ENCODE results near the gene CEP170B. TPM values are rescaled to one million over a fixed set of nuclear protein-coding genes. Genes with fewer than 3 reads are reported as not detected.
"Not testable (repeated sequence)": the region's sequence is repeated elsewhere in the genome, so short reads cannot be mapped to it uniquely, and the experiment has no call there.

CEP170B gene
- total RNA-seq, 1 donor from 2014 or later, result 1.6 TPM

DNA sequence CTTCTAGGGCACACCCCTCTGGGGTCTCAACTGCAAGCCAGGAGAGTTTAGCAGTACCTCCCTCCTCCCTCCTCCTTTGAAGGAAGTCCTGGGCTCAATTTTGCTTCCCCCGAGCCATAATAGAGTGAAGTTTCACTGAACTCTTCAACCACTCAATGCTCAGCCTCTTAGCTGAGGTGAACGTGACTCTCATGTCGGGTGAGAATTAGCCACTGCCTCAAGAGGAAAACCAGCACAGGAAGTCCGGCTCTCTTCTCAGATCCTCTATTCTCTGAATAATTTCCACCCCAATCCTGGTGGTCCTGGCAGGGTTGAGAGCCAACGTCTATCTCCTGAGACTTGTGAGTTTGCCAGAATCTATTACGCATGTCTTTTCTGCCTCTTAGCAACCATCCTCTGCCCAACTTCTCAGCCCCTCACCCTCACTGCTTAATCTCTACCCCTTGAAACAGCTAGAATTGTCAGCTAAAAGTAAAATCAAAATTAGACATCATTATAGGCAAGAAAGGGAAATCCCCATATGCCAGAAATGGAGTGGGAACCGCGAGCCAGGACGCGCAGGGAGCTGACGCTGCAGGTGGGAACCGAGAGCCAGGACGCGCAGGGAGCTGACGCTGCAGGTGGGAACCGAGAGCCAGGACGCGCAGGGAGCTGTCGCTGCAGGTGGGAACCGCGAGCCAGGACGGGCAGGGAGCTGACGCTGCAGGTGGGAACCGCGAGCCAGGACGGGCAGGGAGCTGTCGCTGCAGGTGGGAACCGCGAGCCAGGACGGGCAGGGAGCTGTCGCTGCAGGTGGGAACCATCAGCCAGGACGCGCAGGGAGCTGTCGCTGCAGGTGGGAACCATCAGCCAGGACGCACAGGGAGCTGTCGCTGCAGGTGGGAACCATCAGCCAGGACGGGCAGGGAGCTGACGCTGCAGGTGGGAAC is 39.8 kb downstream of the CEP170B start:
- not testable (repeated sequence) for H3K36me3 ChIP-seq (ENCODE audit: control insufficient read depth in 3 of 3, insufficient read depth in 3 of 3, low read length in 3 of 3); H3K9ac ChIP-seq (ENCODE audit: low read depth in 1 of 3, low read length in 3 of 3); H3K9me3 ChIP-seq (ENCODE audit: control insufficient read depth in 3 of 3, low read length in 3 of 3); H3K4me3 ChIP-seq (ENCODE audit: low read length in 3 of 3); H3K27me3 ChIP-seq (ENCODE audit: control insufficient read depth in 3 of 3, insufficient read depth in 3 of 3, low read length in 3 of 3); H3K27ac ChIP-seq (ENCODE audit: low read depth, low read length); H3K4me1 ChIP-seq (ENCODE audit: control insufficient read depth in 3 of 3, insufficient read depth in 3 of 3, low read length in 3 of 3)

DNA sequence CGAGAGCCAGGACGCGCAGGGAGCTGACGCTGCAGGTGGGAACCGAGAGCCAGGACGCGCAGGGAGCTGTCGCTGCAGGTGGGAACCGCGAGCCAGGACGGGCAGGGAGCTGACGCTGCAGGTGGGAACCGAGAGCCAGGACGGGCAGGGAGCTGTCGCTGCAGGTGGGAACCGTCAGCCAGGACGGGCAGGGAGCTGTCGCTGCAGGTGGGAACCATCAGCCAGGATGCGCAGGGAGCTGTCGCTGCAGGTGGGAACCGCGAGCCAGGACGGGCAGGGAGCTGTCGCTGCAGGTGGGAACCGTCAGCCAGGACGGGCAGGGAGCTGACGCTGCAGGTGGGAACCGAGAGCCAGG is 40.5 kb downstream of the CEP170B start:
- H3K27ac ChIP-seq (ENCODE audit: low read depth, low read length); H3K27me3 ChIP-seq (ENCODE audit: control insufficient read depth in 3 of 3, insufficient read depth in 3 of 3, low read length in 3 of 3); H3K4me3 ChIP-seq (ENCODE audit: low read length in 3 of 3); H3K9me3 ChIP-seq (ENCODE audit: control insufficient read depth in 3 of 3, low read length in 3 of 3); H3K9ac ChIP-seq (ENCODE audit: low read depth in 1 of 3, low read length in 3 of 3); H3K4me1 ChIP-seq (ENCODE audit: control insufficient read depth in 3 of 3, insufficient read depth in 3 of 3, low read length in 3 of 3); H3K36me3 ChIP-seq (ENCODE audit: control insufficient read depth in 3 of 3, insufficient read depth in 3 of 3, low read length in 3 of 3): not testable (repeated sequence)

DNA sequence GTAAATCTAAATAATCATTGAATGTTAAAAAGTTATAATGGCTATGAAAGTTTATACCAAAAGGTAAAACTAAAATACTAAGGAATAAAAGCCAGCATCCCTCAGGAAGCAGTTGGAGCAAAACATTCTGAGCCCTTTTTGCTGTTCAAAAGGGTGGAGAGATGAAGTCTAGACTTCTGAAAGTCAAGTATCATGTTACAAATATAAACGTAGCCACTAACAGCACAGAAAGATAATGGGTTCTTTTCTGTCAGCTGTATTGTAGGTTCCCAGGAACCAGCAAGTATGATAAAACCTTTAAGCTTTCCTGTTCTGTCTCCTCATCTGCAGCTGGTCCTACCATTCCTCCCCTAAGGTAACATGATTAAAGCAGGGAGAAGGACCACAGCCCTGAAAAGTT is 43.2 kb downstream of the CEP170B start:
- Histone ChIP-seq H3K9me3 (ENCODE audit: control insufficient read depth in 3 of 3, low read length in 3 of 3) (no peaks in the 10 kb centered on the region), H3K9ac (ENCODE audit: low read depth in 1 of 3, low read length in 3 of 3) (no peak overlapping the region), H3K27ac (ENCODE audit: low read depth, low read length) (no peak overlapping the region), H3K4me1 (ENCODE audit: control insufficient read depth in 3 of 3, insufficient read depth in 3 of 3, low read length in 3 of 3) (no peaks in the 10 kb centered on the region), H3K27me3 (ENCODE audit: control insufficient read depth in 3 of 3, insufficient read depth in 3 of 3, low read length in 3 of 3) (peaks cover 6 to 7% (median 6%) of the 10 kb centered on the region in 3 donors), H3K4me3 (ENCODE audit: low read length in 3 of 3) (no peak overlapping the region), H3K36me3 (ENCODE audit: control insufficient read depth in 3 of 3, insufficient read depth in 3 of 3, low read length in 3 of 3) (no peaks in the 10 kb centered on the region)

DNA sequence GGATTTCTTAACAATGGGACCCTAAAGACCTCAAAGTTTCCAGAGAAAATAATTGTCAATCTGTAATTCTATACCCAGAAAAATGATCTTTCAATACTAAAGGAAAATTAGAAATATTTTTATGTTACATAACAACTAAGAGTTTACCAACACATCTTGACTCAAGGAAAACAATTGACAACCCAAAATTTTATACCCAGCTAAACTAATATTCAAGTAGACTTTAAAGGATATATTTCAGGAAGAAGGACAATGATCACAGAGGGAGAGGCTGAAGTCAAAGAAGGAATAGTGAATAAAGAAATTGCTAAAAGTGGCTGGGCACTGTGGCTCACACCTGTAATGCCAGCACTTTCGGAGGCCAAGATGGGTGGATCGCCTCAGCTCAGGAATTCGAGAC is 47.0 kb downstream of the CEP170B start:
- Histone ChIP-seq H3K9me3 (ENCODE audit: control insufficient read depth in 3 of 3, low read length in 3 of 3) (no peaks in the 10 kb centered on the region), H3K4me3 (ENCODE audit: low read length in 3 of 3) (no peak overlapping the region), H3K9ac (ENCODE audit: low read depth in 1 of 3, low read length in 3 of 3) (no peak overlapping the region), H3K27me3 (ENCODE audit: control insufficient read depth in 3 of 3, insufficient read depth in 3 of 3, low read length in 3 of 3) (peaks cover 0 to 2% (median 1%) of the 10 kb centered on the region in 3 donors), H3K27ac (ENCODE audit: low read depth, low read length) (no peak overlapping the region), H3K36me3 (ENCODE audit: control insufficient read depth in 3 of 3, insufficient read depth in 3 of 3, low read length in 3 of 3) (no peaks in the 10 kb centered on the region), H3K4me1 (ENCODE audit: control insufficient read depth in 3 of 3, insufficient read depth in 3 of 3, low read length in 3 of 3) (no peaks in the 10 kb centered on the region)

DNA sequence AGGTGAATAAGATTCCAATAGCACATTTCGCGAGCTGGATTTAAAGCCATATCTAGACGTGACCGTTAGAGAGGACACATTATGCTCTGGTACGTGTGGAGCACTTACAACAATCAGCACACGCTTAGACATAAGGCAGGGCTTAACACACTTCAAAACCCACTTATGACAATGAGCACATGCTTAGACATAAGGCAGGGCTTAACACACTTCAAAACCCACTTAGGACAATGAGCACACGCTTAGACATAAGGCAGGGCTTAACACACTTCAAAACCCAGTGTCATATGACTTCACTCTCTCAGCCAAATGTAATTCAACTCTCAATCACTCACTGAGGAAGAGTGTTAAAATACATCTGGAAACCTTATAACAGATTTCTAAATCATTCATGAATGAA is 48.4 kb downstream of the CEP170B start:
- Histone ChIP-seq H3K27ac (ENCODE audit: low read depth, low read length) (no peak overlapping the region), H3K4me1 (ENCODE audit: control insufficient read depth in 3 of 3, insufficient read depth in 3 of 3, low read length in 3 of 3) (no peaks in the 10 kb centered on the region), H3K36me3 (ENCODE audit: control insufficient read depth in 3 of 3, insufficient read depth in 3 of 3, low read length in 3 of 3) (no peaks in the 10 kb centered on the region), H3K4me3 (ENCODE audit: low read length in 3 of 3) (no peak overlapping the region), H3K9me3 (ENCODE audit: control insufficient read depth in 3 of 3, low read length in 3 of 3) (no peaks in the 10 kb centered on the region), H3K27me3 (ENCODE audit: control insufficient read depth in 3 of 3, insufficient read depth in 3 of 3, low read length in 3 of 3) (peaks cover 0 to 3% (median 2%) of the 10 kb centered on the region in 3 donors), H3K9ac (ENCODE audit: low read depth in 1 of 3, low read length in 3 of 3) (no peak overlapping the region)

DNA sequence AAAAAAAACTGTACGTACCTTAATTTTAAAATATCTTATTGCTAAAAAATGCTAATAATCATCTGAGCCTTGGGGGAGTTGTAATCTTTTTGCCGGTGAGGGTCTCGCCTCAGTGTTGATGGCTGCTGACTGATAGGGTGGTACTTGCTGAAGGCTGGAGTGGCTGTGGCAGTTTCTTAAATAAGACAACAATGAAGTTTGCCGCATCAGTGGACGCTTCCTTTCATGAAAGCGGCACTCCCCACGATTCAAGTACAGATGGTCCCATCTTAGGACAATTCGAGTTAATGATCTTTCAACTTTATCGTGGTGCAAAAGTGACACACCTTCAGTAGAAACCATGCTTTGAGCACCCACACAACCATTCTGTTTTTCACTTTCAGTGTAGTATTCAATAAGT is 52.0 kb downstream of the CEP170B start:
- no peak overlapping the region for H3K27ac ChIP-seq (ENCODE audit: low read depth, low read length)
- H3K4me3 ChIP-seq (ENCODE audit: low read length in 3 of 3), result no peak overlapping the region
- H3K27me3 ChIP-seq (ENCODE audit: control insufficient read depth in 3 of 3, insufficient read depth in 3 of 3, low read length in 3 of 3), result peaks cover 0 to 3% (median 2%) of the 10 kb centered on the region in 3 donors
- H3K36me3 ChIP-seq (ENCODE audit: control insufficient read depth in 3 of 3, insufficient read depth in 3 of 3, low read length in 3 of 3), result no peaks in the 10 kb centered on the region
- H3K9me3 ChIP-seq (ENCODE audit: control insufficient read depth in 3 of 3, low read length in 3 of 3), result no peaks in the 10 kb centered on the region
- no peak overlapping the region for H3K9ac ChIP-seq (ENCODE audit: low read depth in 1 of 3, low read length in 3 of 3)
- H3K4me1 ChIP-seq (ENCODE audit: control insufficient read depth in 3 of 3, insufficient read depth in 3 of 3, low read length in 3 of 3), result no peaks in the 10 kb centered on the region

DNA sequence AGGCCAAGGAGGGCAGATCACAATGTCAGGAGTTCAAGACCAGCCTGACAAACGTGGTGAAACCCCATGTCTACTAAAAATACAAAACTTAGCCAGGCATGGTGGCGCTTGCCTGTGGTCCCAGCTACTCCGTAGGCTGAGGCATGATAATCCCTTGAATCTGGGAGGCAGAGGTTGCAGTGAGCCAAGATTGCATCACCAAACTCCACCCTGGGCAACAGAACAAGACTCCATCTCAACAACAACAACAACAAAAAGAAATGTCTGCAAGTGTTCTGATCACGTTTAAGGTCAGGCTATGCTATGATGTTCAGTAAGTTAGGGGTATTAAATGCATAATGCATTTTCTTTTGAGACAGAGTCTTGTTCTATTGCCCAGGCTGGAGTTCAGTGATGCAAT is 52.9 kb downstream of the CEP170B start:
- Histone ChIP-seq H3K9me3 (ENCODE audit: control insufficient read depth in 3 of 3, low read length in 3 of 3) (no peaks in the 10 kb centered on the region), H3K27ac (ENCODE audit: low read depth, low read length) (no peak overlapping the region), H3K4me3 (ENCODE audit: low read length in 3 of 3) (no peak overlapping the region), H3K9ac (ENCODE audit: low read depth in 1 of 3, low read length in 3 of 3) (no peak overlapping the region), H3K4me1 (ENCODE audit: control insufficient read depth in 3 of 3, insufficient read depth in 3 of 3, low read length in 3 of 3) (no peaks in the 10 kb centered on the region), H3K27me3 (ENCODE audit: control insufficient read depth in 3 of 3, insufficient read depth in 3 of 3, low read length in 3 of 3) (peaks cover 0 to 3% (median 2%) of the 10 kb centered on the region in 3 donors), H3K36me3 (ENCODE audit: control insufficient read depth in 3 of 3, insufficient read depth in 3 of 3, low read length in 3 of 3) (no peaks in the 10 kb centered on the region)

DNA sequence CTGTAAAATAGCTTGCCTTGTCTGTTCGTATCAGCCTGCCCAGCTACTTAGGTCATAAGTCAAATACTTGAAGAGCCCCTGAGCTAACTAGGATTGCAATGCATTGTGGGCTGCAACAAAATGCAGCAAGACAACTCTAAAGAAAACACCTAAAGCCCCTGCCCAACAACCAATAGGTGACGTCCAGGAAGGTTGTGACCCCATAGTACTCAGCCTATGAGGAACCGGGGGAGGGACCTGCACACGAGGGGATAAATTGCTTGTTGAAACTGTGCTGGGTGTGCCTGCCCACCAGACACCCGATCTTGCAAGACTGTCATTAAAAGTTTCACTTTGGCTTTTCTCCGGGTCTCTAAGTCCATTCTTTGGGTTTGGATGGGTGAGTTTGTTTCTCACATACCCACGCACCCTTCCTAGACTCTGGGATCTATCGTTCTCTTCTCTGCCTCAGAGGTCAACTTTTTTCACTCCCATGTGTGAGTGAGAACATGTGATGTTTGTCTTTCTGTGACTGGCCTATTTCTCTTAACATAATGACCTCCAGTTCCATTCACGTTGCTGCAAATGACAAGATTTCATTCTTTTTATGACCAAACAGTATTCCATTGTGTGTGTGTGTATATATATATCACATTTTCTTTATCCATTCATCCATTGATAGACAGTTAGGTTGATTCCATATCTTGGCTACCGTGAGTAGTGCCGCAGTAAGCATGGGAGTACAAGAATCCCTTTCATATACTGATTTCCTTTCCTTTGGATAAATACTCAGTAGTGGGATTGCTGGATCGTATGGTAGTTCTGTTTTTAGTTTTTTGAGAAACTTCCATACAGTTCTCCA is 54.3 kb downstream of the CEP170B start:
- H3K27ac ChIP-seq (ENCODE audit: low read depth, low read length); H3K36me3 ChIP-seq (ENCODE audit: control insufficient read depth in 3 of 3, insufficient read depth in 3 of 3, low read length in 3 of 3); H3K4me3 ChIP-seq (ENCODE audit: low read length in 3 of 3); H3K4me1 ChIP-seq (ENCODE audit: control insufficient read depth in 3 of 3, insufficient read depth in 3 of 3, low read length in 3 of 3); H3K9ac ChIP-seq (ENCODE audit: low read depth in 1 of 3, low read length in 3 of 3); H3K27me3 ChIP-seq (ENCODE audit: control insufficient read depth in 3 of 3, insufficient read depth in 3 of 3, low read length in 3 of 3); H3K9me3 ChIP-seq (ENCODE audit: control insufficient read depth in 3 of 3, low read length in 3 of 3): not testable (repeated sequence)

DNA sequence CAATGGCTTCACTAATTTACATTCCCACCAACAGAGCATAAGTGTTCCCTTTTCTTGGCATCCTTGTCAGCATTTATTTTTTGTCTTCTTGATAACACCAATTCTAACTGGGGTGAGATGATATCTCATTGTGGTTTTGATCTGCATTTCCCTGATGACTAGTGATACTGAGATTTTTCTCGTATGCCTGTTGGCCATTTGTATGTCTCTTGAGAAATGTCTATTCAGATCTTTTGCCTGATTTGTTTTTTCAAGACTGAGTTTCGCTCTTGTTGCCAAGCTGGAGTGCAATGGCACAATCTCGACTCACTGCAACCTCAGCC is 54.9 kb downstream of the CEP170B start:
- Histone ChIP-seq H3K4me1 (ENCODE audit: control insufficient read depth in 3 of 3, insufficient read depth in 3 of 3, low read length in 3 of 3) (no peaks in the 10 kb centered on the region), H3K36me3 (ENCODE audit: control insufficient read depth in 3 of 3, insufficient read depth in 3 of 3, low read length in 3 of 3) (no peaks in the 10 kb centered on the region), H3K4me3 (ENCODE audit: low read length in 3 of 3) (no peak overlapping the region), H3K27me3 (ENCODE audit: control insufficient read depth in 3 of 3, insufficient read depth in 3 of 3, low read length in 3 of 3) (peaks cover 0 to 3% (median 0%) of the 10 kb centered on the region in 3 donors), H3K9me3 (ENCODE audit: control insufficient read depth in 3 of 3, low read length in 3 of 3) (no peaks in the 10 kb centered on the region), H3K27ac (ENCODE audit: low read depth, low read length) (no peak overlapping the region), H3K9ac (ENCODE audit: low read depth in 1 of 3, low read length in 3 of 3) (no peak overlapping the region)

Data from skeletal muscle tissue (tissue), 4 donors.